GM12865 (cell line): ENCODE data around the gene INF2.

Experiments
- DNase-seq: peaks from one replicate; pipeline ENCODE4 v3.0.0; 2010; ENCODE audit warnings: low read depth
- H3K4me3 ChIP-seq: 2 replicates; pipeline ENCODE4 v1.5.1; 2011; ENCODE audit warnings: mild to moderate bottlenecking, low read depth, low read length, control low read depth
- TF ChIP-seq, protein P1 (sequence below): IDR thresholded peaks from 2 replicates; pipeline ENCODE4 v1.5.1; 2011; ENCODE audit warnings: low read length, control low read depth, low read depth, inconsistent platforms; ENCODE audit not compliant: insufficient read depth; ENCODE audit errors: missing control alignments

The INF2 gene

DNA sequence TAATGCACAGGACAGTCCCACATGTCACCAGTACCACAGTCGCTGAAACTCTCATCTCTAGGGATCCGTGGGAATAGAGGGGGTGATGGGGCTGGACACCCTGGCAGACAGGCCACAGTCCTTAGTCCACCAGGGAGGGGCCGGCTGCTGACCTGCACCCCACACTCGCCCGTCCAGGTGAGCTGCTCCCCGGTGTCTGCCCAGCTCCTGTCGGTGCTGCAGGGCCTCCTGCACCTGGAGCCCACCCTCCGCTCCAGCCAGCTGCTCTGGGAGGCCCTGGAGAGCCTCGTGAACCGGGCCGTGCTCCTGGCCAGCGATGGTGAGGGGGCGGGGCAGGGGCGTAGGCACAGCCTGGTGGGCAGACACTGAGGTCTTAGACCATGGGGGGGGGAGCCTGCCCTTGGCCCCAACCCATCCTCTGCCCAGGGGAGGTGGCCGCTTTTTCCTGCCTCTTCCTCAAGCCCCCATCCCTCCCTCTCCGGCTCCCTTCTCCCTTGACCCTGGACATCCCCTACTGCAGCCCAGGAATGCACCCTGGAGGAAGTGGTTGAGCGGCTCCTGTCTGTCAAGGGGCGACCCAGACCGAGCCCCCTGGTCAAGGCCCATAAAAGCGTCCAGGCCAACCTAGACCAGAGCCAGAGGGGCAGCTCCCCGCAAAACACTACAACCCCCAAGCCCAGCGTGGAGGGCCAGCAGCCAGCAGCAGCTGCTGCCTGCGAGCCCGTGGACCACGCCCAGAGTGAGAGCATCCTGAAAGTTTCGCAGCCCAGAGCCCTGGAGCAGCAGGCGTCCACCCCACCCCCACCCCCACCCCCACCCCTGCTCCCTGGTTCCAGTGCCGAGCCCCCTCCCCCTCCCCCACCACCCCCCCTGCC, 17.6 kb downstream of the INF2 start:
- TF ChIP-seq, protein P1, sequence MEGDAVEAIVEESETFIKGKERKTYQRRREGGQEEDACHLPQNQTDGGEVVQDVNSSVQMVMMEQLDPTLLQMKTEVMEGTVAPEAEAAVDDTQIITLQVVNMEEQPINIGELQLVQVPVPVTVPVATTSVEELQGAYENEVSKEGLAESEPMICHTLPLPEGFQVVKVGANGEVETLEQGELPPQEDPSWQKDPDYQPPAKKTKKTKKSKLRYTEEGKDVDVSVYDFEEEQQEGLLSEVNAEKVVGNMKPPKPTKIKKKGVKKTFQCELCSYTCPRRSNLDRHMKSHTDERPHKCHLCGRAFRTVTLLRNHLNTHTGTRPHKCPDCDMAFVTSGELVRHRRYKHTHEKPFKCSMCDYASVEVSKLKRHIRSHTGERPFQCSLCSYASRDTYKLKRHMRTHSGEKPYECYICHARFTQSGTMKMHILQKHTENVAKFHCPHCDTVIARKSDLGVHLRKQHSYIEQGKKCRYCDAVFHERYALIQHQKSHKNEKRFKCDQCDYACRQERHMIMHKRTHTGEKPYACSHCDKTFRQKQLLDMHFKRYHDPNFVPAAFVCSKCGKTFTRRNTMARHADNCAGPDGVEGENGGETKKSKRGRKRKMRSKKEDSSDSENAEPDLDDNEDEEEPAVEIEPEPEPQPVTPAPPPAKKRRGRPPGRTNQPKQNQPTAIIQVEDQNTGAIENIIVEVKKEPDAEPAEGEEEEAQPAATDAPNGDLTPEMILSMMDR: no peak

DNA sequence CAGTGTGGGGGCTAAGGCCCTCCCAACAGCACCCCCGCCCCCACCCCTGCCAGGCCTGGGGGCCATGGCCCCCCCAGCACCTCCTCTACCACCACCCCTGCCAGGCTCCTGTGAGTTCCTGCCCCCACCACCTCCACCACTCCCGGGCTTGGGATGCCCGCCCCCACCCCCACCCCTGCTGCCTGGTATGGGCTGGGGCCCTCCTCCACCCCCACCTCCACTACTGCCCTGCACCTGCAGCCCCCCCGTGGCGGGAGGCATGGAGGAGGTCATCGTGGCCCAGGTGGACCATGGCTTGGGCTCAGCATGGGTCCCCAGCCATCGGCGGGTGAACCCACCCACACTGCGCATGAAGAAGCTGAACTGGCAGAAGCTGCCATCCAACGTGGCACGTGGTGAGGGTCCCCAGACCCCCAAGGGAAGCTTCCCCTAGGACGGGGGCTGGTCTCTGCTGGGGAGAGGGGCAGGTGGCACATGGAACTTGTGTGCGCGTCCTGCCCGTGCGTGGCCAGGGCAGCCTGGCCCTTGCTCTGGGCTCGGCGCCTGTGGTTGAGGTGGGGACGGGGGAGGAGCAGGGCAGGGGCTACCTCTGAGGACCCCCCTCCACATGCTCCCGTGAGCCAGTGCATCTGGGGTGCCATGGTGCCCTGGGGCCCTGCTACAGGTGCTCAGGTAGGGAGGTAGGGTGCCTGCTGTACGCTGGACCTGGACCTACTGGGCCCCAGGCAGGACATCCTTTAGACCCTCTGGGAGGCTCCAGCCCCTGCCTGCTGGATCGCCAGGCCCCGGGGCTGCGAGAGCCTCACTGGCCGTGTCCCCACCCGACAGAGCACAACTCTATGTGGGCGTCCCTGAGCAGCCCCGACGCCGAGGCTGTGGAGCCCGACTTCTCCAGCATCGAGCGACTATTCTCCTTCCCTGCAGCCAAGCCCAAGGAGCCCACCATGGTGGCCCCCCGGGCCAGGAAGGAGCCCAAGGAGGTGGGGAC, 18.5 kb downstream of the INF2 start:
- no peak for DNase-seq
- no peak overlapping the region for H3K4me3 ChIP-seq
- TF ChIP-seq, protein P1: no peak

More for the DNA sequence above, 17.6 kb downstream of the INF2 start:
- no peak for DNase-seq
- no peak overlapping the region for H3K4me3 ChIP-seq

DNA sequence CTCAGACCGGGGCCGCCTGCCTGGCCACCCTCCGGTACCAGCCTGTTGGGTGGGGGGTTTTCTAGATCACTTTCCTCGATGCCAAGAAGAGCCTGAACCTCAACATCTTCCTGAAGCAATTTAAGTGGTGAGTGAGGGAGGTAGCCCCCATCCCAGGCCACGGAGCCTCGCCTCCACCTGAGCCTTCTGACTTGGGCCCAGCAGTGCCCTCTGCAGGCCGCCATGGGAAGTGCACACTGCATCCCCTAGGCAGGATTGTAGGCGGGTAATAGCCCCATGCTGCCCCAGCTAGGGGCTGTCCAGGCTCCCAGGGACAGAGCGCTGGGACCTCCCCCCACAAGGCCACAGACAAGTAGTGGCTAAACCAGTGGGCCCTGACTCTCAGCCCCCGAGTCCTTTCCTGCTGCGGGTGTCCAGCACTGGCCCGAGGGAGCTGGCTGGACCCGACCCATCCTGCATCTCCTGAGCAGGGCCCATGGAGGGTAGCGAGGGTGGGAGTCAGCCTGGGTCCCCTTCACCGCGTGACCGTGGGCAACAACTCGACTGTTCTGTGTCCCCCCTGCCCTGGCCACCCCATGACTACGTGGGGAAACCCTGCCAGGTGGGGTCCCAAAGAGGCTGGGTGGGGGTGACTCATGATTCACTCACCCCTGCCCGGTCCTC, 19.3 kb downstream of the INF2 start:
- H3K4me3 ChIP-seq: no peak overlapping the region
- peak; percentile 70 for DNase-seq
- TF ChIP-seq, protein P1: peak; percentile 98

DNA sequence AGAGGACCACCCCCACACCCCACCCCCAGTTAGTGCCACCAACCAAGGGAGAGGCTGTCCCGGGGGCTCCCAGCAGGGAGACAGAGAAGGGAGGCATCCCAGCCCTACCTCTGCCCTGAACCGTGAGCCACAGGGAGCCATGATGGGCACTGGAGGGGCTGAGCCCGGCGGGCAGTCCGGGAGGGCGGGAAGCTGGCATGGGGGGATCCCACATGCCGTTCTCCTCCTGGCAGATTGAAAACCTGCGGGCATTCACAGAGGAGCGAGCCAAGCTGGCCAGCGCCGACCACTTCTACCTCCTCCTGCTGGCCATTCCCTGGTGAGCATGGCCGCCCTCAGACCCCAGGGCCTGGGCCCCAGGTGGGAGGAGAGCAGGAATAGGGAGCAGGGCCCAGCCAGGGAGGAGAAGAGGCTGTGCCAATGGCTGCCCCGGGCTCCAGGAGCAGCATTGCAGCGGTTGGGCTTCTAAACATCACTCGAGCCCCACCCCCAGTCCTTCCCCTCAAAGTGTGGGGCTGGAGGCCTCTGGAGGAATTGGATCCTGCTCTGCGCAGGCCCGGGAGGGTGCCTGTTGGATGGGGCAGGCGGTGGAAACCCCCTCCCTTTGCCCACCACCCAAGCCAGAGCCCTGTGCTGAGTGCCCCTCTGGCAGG, 20.1 kb downstream of the INF2 start:
- DNase-seq: no peak
- no peak overlapping the region for H3K4me3 ChIP-seq
- TF ChIP-seq, protein P1: no peak

DNA sequence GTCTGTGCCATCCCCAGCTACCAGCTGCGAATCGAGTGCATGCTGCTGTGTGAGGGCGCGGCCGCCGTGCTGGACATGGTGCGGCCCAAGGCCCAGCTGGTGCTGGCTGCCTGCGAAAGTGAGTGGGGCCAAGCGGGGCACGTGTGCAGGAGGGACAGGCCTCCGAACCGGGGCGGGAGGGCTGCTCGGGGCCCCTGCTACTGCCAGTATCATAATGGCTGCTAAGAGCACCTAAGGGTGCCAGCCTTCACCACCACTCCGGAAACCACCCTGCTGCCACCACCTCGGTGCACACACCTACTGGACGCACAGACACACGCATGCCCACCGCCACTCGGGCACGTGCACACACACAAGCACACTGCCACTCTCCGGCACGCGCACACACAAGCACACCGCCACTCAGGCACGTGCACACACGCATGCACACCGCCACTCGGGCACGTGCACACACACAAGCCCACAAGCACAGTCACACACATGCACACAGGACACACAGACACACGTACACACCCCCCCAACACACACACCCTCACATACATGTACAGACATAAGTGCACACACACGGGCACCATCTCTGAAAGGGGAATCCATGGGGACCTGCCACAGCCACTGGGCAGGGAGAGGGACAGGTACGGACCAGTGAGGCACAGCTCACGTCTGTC, 20.8 kb downstream of the INF2 start:
- TF ChIP-seq, protein P1: no peak
- DNase-seq: no peak
- no peak overlapping the region for H3K4me3 ChIP-seq
